ENCODE results near the gene NRBF2. TPM values are rescaled to one million over a fixed set of nuclear protein-coding genes. Genes with fewer than 3 reads are reported as not detected.
A peak's percentile ranks its signal among the peaks of the same experiment; 100 is the strongest.

NRBF2 gene
- total RNA-seq, 1 donor from 2014 or later = 25.6 TPM

- no peak for TF ChIP-seq CTCF (IDR thresholded peaks at IDR 0.05; ENCODE audit: unreplicated experiment)
- DNase-seq (ENCODE audit: low spot score) = no peak
- H3K9me3 Mint-ChIP-seq (ENCODE audit: unreplicated experiment) = no peaks in the 10 kb centered on the region
- no peaks in the 10 kb centered on the region for H3K27me3 Mint-ChIP-seq (ENCODE audit: unreplicated experiment)
- no peaks in the 10 kb centered on the region for H3K36me3 Mint-ChIP-seq (ENCODE audit: low read depth, unreplicated experiment)
- H3K27ac Mint-ChIP-seq (ENCODE audit: unreplicated experiment) = no peak overlapping the region
- H3K4me1 Mint-ChIP-seq (ENCODE audit: unreplicated experiment) = peaks cover 12% of the 10 kb centered on the region
- no peak overlapping the region for H3K4me3 Mint-ChIP-seq (ENCODE audit: unreplicated experiment)
Observed at GRCh38 chr10:63171926-63172325, 38.8 kb downstream of the NRBF2 start.

- Mint-ChIP-seq H3K9me3 (ENCODE audit: unreplicated experiment) (no peaks in the 10 kb centered on the region), H3K4me1 (ENCODE audit: unreplicated experiment) (peaks cover 12% of the 10 kb centered on the region), H3K27ac (ENCODE audit: unreplicated experiment) (no peak overlapping the region), H3K27me3 (ENCODE audit: unreplicated experiment) (peaks cover 1% of the 10 kb centered on the region), H3K36me3 (ENCODE audit: low read depth, unreplicated experiment) (no peaks in the 10 kb centered on the region), H3K4me3 (ENCODE audit: unreplicated experiment) (no peak overlapping the region)
- no peak for TF ChIP-seq CTCF (IDR thresholded peaks at IDR 0.05; ENCODE audit: unreplicated experiment)
- DNase-seq (ENCODE audit: low spot score) = no peak
Observed at GRCh38 chr10:63173468-63174232, 40.5 kb downstream of the NRBF2 start.

- Mint-ChIP-seq H3K36me3 (ENCODE audit: low read depth, unreplicated experiment) (no peaks in the 10 kb centered on the region), H3K27me3 (ENCODE audit: unreplicated experiment) (peaks cover 1% of the 10 kb centered on the region), H3K27ac (ENCODE audit: unreplicated experiment) (no peak overlapping the region), H3K9me3 (ENCODE audit: unreplicated experiment) (no peaks in the 10 kb centered on the region), H3K4me1 (ENCODE audit: unreplicated experiment) (peaks cover 6% of the 10 kb centered on the region), H3K4me3 (ENCODE audit: unreplicated experiment) (no peak overlapping the region)
- no peak for TF ChIP-seq CTCF (IDR thresholded peaks at IDR 0.05; ENCODE audit: unreplicated experiment)
- DNase-seq (ENCODE audit: low spot score) = no peak
Observed at GRCh38 chr10:63175534-63175933, 42.4 kb downstream of the NRBF2 start.

- Mint-ChIP-seq H3K9me3 (ENCODE audit: unreplicated experiment) (no peaks in the 10 kb centered on the region), H3K4me3 (ENCODE audit: unreplicated experiment) (no peak overlapping the region), H3K4me1 (ENCODE audit: unreplicated experiment) (no peaks in the 10 kb centered on the region), H3K27ac (ENCODE audit: unreplicated experiment) (peak overlapping the region; percentile 55), H3K27me3 (ENCODE audit: unreplicated experiment) (no peaks in the 10 kb centered on the region), H3K36me3 (ENCODE audit: low read depth, unreplicated experiment) (peaks cover 9% of the 10 kb centered on the region)
- no peak for DNase-seq (ENCODE audit: low spot score)
- TF ChIP-seq CTCF (IDR thresholded peaks at IDR 0.05; ENCODE audit: unreplicated experiment) = no peak
Observed at GRCh38 chr10:63192826-63193225, 59.7 kb downstream of the NRBF2 start.

GRCh38 chr10:63197344-63198092, 64.4 kb downstream of the NRBF2 start:
- H3K27ac Mint-ChIP-seq (ENCODE audit: unreplicated experiment) = no peak overlapping the region
- no peaks in the 10 kb centered on the region for H3K27me3 Mint-ChIP-seq (ENCODE audit: unreplicated experiment)
- no peak overlapping the region for H3K4me3 Mint-ChIP-seq (ENCODE audit: unreplicated experiment)
- H3K36me3 Mint-ChIP-seq (ENCODE audit: low read depth, unreplicated experiment) = peaks cover 7% of the 10 kb centered on the region
- no peaks in the 10 kb centered on the region for H3K4me1 Mint-ChIP-seq (ENCODE audit: unreplicated experiment)
- DNase-seq (ENCODE audit: low spot score) = no peak
- H3K9me3 Mint-ChIP-seq (ENCODE audit: unreplicated experiment) = no peaks in the 10 kb centered on the region
- no peak for TF ChIP-seq CTCF (IDR thresholded peaks at IDR 0.05; ENCODE audit: unreplicated experiment)

Data from endothelial cell (in vitro differentiated cells).